Lower leg skin (tissue), 4 donors: ENCODE measurements around the gene CFAP69. TPM values are rescaled to one million over a fixed set of nuclear protein-coding genes. Genes with fewer than 3 reads are reported as not detected.

ENCODE experiments used
- DNase-seq, 2 donors: peaks; one replicate each; pipeline ENCODE4 v3.0.0-alpha.2; 2019; ENCODE audit warnings: low spot score in 2 of 2
- H3K4me3 ChIP-seq: fragments of 200-600 bp; sonication (generic); 2 replicates; pipeline ENCODE4 v1.5.1; 2017; ENCODE audit warnings: mild to moderate bottlenecking, low read depth; ENCODE audit not compliant: poor library complexity, severe bottlenecking
- CTCF ChIP-seq, 3 donors: fragments of 450-650 bp; IDR thresholded peaks; one replicate each; pipeline ENCODE4 v1.5.1; 2016; ENCODE audit warnings: antibody characterized with exemption in 3 of 3, mild to moderate bottlenecking in 3 of 3, moderate library complexity in 2 of 3
- POLR2A ChIP-seq, 2 donors: fragments of 450-650 bp; IDR thresholded peaks; one replicate each; pipeline ENCODE4 v1.6.1; 2016 to 2017; ENCODE audit warnings: antibody characterized with exemption in 2 of 2, mild to moderate bottlenecking in 1 of 2, moderate library complexity in 1 of 2
- WGBS, 2 donors: methylation state at CpG; one replicate each; pipeline ENCODE4 v1.1.5; 2018; 5-methylcytosine and 5-hydroxymethylcytosine counted together
- intact Hi-C: fragments of 100-400 bp; cut with DNase I; formaldehyde crosslinking; loops from one replicate; pipeline ENCODE4 v1.15.0; 2023; ENCODE audit warnings: low total_unique reads
- total RNA-seq, 4 donors: library from RNA; depleted of rRNA; stranded (reverse); fragments of >200 nt; gene quantifications; one replicate each; pipeline ENCODE4 v1.1.0, GENCODE V29; 2016

The CFAP69 gene
- total RNA-seq, 4 donors from 2014 or later, result 1.3 to 3.7 (median 3.4) TPM

DNA sequence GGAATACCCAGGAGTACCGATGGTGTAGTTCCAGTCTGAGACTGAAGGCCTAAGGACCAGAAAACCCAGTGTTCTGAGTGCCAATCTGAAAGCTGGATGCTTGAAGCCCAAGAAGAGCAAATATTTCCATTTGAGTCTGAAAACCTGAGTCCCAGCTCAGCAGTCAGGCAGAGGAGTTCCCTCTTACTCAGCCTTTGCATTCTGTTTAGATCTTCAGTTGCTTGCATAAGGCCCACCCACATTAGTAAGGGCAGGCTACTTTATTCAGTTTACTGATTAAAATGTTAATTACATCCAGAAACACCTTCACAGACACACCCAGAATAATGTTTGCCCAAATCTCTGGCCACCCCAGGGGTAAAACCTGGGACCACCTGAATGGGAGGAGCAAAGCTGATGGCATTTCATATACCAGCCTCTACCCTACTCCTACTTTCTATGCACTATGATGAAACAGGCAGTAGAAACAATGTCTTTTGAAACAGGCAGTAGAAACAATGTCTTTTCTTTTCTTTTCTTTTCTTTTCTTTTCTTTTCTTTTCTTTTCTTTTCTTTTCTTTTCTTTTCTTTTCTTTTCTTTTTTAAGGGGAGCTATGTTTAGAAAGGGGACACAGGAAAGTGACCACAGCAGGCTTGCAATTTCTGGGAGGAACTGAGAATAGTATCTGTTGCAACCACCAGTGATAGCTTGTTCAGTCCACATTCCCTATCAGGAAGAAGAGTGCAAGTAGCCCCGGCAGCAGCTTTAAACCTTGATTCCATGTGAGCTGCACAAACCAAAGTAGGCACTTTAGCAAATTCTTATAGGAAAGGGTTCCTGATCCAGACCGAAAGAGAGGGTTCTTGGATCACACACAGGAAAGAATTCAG is 45.5 kb downstream of the CFAP69 start:
- intact Hi-C loops, result no loop called here
- WGBS, 2 donors, result 90 to 91% methylated on average over 3 of the region's 3 CpGs
- no peak for DNase-seq
- no peak overlapping the region for H3K4me3 ChIP-seq
- TF ChIP-seq CTCF (IDR thresholded peaks at IDR 0.05), result no peak
- TF ChIP-seq POLR2A (IDR thresholded peaks at IDR 0.05), result no peak

DNA sequence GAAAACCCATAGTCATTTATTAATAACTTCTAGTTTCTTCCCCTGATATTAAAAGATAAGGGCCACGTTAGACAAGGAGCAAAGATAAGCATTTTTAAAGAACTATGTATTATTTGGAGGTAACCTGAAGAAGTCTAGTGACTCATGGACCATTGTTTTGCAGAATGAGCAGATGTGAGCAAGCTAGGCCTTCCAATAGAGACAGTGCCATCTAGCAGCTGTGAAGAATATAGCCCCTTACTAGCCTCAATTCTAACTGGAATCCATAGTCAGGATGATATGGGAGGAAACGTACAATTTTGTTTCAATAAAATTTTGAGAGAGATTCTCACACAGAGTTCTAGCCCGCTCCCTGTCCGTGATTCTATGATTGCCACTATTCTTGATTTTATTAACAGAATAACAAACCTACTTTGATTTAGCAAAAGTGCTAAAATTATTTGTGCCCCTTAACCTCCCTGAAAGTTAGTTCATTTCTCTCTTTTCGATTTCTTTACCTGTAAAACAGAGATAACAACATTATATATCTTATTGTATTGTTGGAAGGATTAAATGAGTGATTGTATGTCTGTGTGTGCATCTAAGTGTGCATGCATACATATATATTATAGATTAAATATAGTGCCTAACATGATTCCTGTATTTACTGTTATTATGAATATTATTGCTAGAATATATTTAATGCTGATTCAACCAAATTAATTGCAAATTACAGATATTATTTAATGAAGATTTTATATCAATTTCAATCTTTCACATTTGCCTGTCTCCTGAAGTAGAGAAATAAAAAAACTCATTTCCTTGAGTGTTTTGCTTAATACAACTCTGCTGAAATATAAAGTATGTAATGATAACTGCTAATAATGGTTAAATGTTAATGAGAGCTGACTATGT is 53.4 kb downstream of the CFAP69 start:
- H3K4me3 ChIP-seq, result no peak overlapping the region
- intact Hi-C loops, result no loop called here
- TF ChIP-seq POLR2A (IDR thresholded peaks at IDR 0.05) (no peak), CTCF (IDR thresholded peaks at IDR 0.05) (no peak)
- WGBS, 2 donors, result 58 to 68% methylated on average over 5 of the region's 5 CpGs
- no peak for DNase-seq

DNA sequence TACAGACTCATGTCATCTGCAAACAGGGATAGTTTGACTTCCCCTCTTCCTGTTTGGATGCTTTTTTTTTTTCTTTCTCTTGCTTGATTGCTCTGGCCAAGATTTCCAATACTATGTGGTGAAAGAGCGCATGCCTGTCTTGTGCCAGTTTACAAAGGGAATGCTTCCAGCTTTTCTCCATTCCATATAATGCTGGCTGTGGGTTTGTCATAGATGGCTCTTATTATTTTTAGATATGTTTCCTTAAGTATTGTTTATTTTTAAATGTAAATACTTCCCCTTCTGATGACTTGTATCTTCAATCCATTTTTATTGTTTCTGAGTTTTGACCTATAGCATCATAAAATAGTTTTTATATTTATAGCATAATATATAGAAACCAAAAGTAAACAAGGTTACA is 58.3 kb downstream of the CFAP69 start:
- H3K4me3 ChIP-seq, result no peak overlapping the region
- intact Hi-C loops, result no loop called here
- whole genome bisulfite sequencing, 2 donors, result 80 to 84% methylated on average over 1 of the region's 1 CpG
- TF ChIP-seq POLR2A (IDR thresholded peaks at IDR 0.05) (no peak), CTCF (IDR thresholded peaks at IDR 0.05) (no peak)
- DNase-seq, result no peak

DNA sequence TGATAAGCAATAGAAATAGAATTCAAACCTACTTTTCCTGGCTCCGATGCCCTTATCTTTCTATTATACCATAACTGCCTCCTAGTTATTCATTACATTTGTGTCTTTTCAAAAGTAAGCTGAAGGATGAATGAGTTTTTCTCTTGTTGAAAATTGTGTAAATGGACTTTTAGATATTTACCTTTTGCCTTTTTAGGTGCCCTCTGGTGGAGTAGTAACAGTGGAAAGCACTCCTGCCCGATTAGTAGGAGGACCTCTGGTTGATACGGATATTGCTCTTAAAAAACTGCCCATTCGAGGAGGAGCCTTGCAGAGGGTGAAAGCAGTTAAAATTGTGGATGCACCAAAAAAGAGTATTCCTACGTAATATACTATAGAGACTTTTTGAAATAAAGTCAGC is 64.9 kb downstream of the CFAP69 start:
- no peak overlapping the region for H3K4me3 ChIP-seq
- WGBS, 2 donors, result 89 to 91% methylated on average over 5 of the region's 5 CpGs
- intact Hi-C loops, result no loop called here
- no peak for DNase-seq
- TF ChIP-seq CTCF (IDR thresholded peaks at IDR 0.05), result no peak
- no peak for TF ChIP-seq POLR2A (IDR thresholded peaks at IDR 0.05)

DNA sequence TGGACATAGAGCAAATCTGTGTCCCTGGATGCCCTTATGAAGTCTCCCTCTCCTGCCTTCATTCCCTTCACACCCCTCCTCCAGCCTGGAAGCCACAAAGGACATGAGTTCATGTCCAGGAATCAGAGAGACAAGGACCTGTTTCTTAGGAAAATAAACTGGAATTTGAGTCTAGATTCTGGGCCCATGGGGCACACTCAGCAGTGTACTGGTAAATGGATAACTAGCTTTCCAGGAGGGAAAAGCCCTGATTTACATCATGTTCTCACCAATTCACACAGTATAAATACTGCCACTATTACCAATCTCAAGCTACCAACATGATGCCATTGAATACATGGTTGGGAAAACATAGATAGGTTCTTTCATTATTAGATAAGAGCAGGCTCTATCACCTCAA is 66.2 kb downstream of the CFAP69 start:
- no peak overlapping the region for H3K4me3 ChIP-seq
- DNase-seq, result no peak
- TF ChIP-seq CTCF (IDR thresholded peaks at IDR 0.05) (no peak), POLR2A (IDR thresholded peaks at IDR 0.05) (no peak)
- intact Hi-C loops, result no loop called here
